ENCODE results near the gene TIMP2.

- TF ChIP-seq, protein P1, sequence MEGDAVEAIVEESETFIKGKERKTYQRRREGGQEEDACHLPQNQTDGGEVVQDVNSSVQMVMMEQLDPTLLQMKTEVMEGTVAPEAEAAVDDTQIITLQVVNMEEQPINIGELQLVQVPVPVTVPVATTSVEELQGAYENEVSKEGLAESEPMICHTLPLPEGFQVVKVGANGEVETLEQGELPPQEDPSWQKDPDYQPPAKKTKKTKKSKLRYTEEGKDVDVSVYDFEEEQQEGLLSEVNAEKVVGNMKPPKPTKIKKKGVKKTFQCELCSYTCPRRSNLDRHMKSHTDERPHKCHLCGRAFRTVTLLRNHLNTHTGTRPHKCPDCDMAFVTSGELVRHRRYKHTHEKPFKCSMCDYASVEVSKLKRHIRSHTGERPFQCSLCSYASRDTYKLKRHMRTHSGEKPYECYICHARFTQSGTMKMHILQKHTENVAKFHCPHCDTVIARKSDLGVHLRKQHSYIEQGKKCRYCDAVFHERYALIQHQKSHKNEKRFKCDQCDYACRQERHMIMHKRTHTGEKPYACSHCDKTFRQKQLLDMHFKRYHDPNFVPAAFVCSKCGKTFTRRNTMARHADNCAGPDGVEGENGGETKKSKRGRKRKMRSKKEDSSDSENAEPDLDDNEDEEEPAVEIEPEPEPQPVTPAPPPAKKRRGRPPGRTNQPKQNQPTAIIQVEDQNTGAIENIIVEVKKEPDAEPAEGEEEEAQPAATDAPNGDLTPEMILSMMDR (conservative IDR thresholded peaks at IDR 0.05; ENCODE audit: low read length): no peak
- no peak for TF ChIP-seq EZH2phosphoT487 (IDR thresholded peaks at IDR 0.05; ENCODE audit: borderline replicate concordance, low read depth, low read length)
Measured at GRCh38 chr17:78862073-78863023, 62.8 kb downstream of the TIMP2 start.

All from OCI-LY7 (cell line).